GM18507 (cell line): ENCODE data around the gene BOK.
"Not testable (repeated sequence)": the region's sequence is repeated elsewhere in the genome, so short reads cannot be mapped to it uniquely, and the experiment has no call there.

ENCODE experiments used
- DNase-seq: peaks from one replicate; pipeline ENCODE4 v3.0.0; 2011; ENCODE audit warnings: low read depth; ENCODE audit not compliant: insufficient read length; ENCODE audit errors: extremely low spot score
- FAIRE-seq: peaks from 2 replicates; lab custom pipeline; 2011; peaks lifted over from hg19 to GRCh38; lab: Jason Lieb, UNC

The BOK gene

GRCh38 chr2:241568726-241569125 is 10.2 kb downstream of the BOK start:
- no peak for FAIRE-seq

DNA sequence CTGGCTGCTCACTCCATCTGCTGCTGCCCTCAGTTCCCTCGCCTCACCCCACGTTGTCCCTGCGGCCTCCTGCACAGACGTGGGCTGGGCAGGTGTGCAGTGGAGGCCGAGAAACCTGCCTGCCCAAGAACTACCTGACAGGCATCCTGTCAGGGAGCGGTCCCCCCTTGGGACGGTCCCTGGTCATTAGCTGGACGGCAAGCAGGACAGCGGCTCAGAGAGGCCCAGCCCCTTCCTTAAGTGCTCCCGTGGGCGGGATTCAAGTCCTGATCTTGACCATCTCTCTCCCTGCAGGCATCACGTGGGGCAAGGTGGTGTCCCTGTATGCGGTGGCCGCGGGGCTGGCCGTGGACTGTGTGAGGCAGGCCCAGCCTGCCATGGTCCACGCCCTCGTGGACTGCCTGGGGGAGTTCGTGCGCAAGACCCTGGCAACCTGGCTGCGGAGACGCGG is 11.3 kb downstream of the BOK start:
- no peak for DNase-seq
- no peak for FAIRE-seq

More at GRCh38 chr2:241568726-241569125, 10.2 kb downstream of the BOK start:
- no peak for DNase-seq

DNA sequence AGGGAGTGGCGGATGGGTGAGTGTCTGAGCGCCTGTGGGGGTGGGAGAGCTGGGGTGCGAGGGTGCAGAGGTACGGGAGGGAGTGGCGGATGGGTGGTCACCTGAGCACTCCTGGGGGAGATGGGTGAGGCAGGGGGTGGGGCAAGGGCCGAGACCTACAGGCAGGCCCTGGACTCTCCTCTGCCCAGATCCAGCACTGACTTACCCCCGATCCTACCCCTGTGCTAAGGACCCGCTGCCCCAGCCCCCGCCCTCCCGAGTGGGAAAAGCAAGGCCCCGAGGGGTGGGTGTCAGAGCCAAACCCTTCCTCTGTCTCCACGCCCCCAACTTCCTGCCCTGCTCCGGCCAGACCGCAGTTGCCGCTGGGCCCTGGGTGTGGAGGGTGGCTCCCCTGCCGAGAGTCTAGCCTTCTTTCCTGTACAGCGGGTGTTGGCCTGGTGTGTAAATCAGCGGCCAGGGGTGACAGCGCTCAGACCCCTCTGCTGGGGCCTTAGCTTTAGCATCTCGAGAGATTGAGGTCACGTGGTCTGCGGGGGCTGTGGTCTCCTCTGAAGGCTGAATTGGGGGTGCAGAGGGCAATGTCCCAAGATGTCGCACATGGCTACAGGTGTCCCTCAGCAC is 12.5 kb downstream of the BOK start:
- FAIRE-seq, result no peak

GRCh38 chr2:241571821-241572620 is 13.5 kb downstream of the BOK start:
- no peak for DNase-seq
- no peak for FAIRE-seq

More for the DNA sequence above, 12.5 kb downstream of the BOK start:
- no peak for DNase-seq

DNA sequence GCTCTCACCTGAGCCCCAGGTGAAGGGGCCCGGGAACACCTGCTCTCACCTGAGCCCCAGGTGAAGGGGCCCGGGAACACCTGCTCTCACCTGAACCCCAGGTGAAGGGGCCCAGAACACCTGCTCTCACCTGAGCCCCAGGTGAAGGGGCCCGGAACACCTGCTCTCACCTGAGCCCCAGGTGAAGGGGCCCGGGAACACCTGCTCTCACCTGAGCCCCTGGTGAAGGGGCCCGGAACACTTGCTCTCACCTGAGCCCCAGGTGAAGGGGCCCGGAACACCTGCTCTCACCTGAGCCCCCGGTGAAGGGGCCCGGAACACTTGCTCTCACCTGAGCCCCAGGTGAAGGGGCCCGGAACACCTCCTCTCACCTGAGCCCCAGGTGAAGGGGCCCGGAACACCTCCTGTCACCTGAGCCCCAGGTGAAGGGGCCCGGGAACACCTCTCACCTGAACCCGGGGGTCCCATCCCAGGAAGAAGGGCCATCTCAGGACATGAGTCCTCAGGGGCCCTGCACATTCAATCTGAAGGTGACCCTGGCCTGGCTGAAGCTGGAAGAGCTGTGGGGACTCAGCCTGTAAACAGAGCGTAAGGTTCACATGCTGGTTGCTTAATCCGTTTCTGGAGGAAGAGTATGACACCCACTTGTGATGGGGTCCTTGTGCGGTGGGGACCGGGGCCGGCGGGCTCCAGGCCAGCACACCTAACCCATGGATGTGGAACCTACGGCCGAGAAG is 14.5 kb downstream of the BOK start:
- FAIRE-seq, result not testable (repeated sequence)

DNA sequence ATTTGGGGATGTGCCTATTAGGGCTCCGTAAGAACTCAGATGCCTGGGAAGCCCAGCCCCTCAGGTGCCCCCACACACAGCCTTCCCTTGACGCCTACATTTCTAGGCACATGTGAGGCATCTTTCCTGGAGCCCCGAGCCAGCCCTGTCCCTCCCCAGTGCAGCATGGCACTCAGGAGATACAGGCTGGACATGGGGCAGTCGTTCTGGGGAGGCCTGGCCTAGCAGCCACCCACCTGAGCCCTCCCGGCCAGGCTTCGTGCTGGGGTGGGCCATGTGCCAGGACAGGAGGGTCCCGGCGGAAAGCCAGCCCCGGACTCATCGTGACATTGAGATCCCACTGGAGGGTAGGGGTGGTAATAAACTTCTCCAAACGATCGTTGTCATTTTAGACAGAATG is 15.2 kb downstream of the BOK start:
- no peak for DNase-seq
- no peak for FAIRE-seq

More for the DNA sequence above, 14.5 kb downstream of the BOK start:
- not testable (repeated sequence) for DNase-seq

DNA sequence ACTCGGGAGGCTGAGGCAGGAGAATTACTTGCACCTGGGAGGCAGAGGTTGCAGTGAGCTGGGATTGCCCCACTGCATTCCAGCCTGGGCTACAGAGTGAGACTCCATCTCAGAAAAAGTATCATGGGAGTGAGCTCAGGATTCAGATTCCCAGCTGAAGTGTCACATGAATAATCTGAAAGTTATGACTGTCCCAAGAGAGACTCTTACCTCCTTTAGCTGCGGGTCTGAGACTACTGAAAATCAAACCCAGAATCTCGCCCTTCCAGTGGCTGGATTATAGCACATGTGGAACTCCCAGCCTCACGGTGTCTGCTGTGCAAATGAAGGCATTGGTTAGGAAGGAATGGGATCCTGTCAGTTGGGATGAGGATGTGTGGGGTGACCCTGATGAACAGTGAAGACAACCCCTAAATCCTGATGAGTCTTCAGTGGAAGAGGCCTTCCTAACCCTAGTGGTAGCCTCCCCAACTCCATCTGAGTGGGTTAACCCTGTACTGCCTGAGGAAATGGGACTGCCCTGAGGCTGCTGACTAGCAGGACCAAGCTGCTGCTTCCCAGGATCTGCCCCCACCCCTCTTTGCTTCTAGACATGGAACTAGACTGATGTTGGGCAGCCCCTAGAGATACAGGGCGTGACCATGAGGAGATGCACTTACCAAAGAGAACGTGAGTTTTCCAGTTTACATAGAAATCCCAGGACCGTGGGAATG is 16.5 kb downstream of the BOK start:
- DNase-seq (no peak), FAIRE-seq (no peak)

DNA sequence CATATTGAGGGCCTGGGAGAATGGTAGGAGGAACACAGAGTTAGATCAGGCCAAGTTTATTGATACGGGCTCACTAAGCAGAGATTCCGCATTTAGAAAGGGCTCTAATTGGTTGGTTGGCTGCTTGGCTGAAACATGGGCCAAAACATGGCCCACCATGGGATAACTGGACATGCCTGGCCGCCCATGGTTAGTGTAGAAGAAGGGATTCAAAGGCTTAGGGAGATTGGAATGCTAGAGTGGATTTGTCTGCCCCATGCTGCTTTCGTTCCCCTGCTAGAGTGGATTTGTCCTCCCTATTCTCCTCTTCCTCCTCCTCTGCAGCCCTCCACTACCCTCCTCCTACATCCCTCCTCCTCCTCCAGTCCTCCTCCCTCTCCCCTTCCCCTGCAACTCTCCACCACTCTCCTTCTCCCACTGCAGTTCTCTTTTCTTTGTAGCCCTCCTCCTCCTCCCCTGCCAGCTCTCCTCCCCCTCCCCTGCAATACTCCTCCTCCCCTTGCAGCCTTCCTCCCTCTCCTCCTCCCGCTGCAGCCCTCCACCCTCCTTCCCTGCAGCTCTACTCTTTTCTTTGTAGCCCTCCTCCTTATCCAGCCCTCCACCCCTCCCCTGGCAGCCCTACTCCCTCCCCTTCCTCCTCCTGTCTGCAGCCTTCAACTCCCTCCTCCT is 17.2 kb downstream of the BOK start:
- no peak for FAIRE-seq
- no peak for DNase-seq

GRCh38 chr2:241576293-241576654 is 17.7 kb downstream of the BOK start:
- DNase-seq, result no peak
- no peak for FAIRE-seq

GRCh38 chr2:241577413-241578122 is 19.0 kb downstream of the BOK start:
- FAIRE-seq (no peak), DNase-seq (no peak)

DNA sequence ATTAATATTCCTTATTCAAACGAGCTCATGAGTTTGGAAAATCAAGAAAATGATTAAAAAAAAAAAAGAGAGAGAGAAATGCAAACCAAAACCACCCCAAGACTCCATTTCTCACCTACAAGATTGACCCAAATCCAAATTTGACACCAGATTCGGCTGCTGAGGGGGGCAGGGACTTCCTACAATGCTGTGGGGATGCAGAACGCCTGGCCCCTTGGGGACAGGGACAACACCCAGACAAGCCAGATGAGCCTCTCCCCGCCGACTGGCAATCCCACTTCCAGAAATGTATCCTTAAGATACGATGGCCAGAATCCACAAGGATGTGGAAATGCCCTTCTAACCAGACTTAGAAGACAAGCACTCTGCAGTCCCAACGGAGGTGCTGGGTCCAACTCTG is 20.7 kb downstream of the BOK start:
- FAIRE-seq, result no peak
- DNase-seq, result no peak

DNA sequence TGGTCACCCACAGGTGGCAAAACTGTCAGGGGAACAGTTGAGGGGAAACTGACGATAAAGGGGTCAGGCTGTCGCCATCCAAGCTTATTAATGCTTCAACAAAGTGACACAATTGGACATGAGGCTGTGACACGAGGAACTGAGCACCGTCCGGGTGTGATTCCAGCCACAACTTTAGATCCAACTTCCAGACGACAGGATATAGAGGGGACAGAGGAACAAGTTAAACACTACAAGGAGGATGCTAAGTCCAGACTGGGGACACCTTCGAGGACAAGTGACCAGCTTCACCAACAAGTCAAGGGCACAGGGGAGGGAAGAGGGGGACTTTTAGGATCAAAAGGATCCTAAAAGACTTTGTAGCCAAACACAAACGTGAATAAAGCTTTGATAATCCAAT is 23.8 kb downstream of the BOK start:
- no peak for FAIRE-seq
- no peak for DNase-seq

GRCh38 chr2:241582806-241583205 is 24.3 kb downstream of the BOK start:
- FAIRE-seq, result no peak
- DNase-seq, result no peak

DNA sequence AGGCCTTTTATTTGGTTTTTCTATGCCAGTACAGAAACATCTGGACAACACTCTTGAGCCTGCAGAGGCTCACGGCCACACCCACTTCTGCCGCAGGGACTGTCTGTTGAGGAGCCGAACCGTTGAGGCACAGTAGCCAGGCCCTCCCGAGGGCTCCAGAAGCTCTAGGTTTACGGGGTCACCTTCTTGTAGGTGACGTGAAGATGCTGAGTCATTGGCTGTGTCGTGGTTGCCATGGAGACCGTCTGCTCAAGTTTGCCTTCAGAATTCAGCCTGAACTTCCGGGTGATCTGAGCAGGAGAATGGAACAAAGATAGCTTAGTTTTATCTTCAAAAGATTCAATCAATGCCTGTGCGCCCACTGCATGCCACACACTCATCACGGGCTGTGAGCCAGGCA is 25.9 kb downstream of the BOK start:
- no peak for DNase-seq
- FAIRE-seq, result no peak

GRCh38 chr2:241586564-241587264 is 28.2 kb downstream of the BOK start:
- FAIRE-seq (no peak), DNase-seq (no peak)

GRCh38 chr2:241589863-241590262 is 31.3 kb downstream of the BOK start:
- FAIRE-seq, DNase-seq: not testable (repeated sequence)

DNA sequence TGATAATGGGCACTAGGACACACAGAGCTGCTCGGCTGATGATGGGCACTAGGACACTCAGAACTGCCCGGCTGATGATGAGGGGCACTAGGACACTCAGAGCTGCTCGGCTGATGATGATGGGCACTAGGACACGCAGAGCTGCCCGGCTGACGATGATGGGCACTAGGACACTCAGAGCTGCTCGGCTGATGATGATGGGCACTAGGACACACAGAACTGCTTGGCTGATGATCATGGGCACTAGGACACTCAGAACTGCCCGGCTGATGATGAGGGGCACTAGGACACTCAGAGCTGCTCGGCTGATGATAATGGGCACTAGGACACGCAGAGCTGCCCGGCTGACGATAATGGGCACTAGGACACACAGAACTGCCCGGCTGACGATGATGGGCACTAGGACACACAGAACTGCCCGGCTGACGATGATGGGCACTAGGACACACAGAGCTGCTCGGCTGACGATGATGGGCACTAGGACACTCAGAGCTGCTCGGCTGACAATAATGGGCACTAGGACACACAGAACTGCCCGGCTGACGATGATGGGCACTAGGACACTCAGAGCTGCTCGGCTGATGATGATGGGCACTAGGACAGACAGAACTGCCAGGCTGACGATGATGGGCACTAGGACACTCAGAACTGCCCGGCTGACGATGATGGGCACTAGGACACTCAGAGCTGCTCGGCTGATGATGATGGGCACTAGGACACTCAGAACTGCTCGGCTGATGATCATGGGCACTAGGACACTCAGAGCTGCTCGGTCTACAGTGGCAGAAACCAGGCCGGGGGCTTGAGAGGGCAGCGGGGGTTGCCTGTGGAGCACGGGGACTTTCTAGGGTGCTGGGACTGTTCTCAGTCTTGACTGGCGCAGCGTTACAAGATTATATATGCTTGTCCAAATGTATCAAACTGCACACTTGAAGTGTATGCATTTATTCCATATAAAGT is 32.2 kb downstream of the BOK start:
- DNase-seq, FAIRE-seq: not testable (repeated sequence)
